H1 (cell line): ENCODE results near the gene IL6ST. TPM values are rescaled to one million over a fixed set of nuclear protein-coding genes. Genes with fewer than 3 reads are reported as not detected.

Source experiments
- CTCF ChIA-PET: fragments of 300-600 bp; sonication (Branson Sonifier 250); formaldehyde crosslinking; loops from one replicate; lab custom pipeline; 2021; ENCODE audit not compliant: partially characterized antibody; lab: Charles Lee
- POLR2A ChIA-PET: fragments of 300-600 bp; sonication (Branson Sonifier 250); formaldehyde crosslinking; loops from one replicate; lab custom pipeline; 2021; ENCODE audit warnings: inconsistent platforms; ENCODE audit not compliant: partially characterized antibody; lab: Charles Lee
- DNase-seq, 2 experiments: peaks; one replicate each; pipeline versions ENCODE4 v3.0.0 to v3.0.0-alpha.2; 2010 to 2022; ENCODE audit warnings: low spot score in 2 of 2, low read depth in 1 of 2, mixed read lengths in 1 of 2
- FAIRE-seq: peaks from 2 replicates; lab custom pipeline; 2011; peaks lifted over from hg19 to GRCh38; lab: Jason Lieb, UNC
- H2AFZ ChIP-seq: 2 replicates; pipeline ENCODE4 v1.8.1; 2012; ENCODE audit warnings: low read length, inconsistent platforms
- H2AK5ac ChIP-seq: 2 replicates; pipeline ENCODE4 v1.6.1; 2013; ENCODE audit warnings: low read depth, low read length
- H2BK120ac ChIP-seq: replicated peaks from 2 replicates; pipeline ENCODE3; 2013; ENCODE audit warnings: low read depth, low read length, inconsistent platforms
- H2BK12ac ChIP-seq: 2 replicates; pipeline ENCODE4 v1.6.1; 2013; ENCODE audit warnings: low read depth, low read length
- H2BK15ac ChIP-seq: 2 replicates; pipeline ENCODE4 v1.6.1; 2013; ENCODE audit warnings: low read length
- H2BK20ac ChIP-seq: 2 replicates; pipeline ENCODE4 v1.6.1; 2013; ENCODE audit warnings: low read length
- H2BK5ac ChIP-seq: 2 replicates; pipeline ENCODE4 v1.6.1; 2013; ENCODE audit warnings: low read depth, low read length
- H3K14ac ChIP-seq: 2 replicates; pipeline ENCODE4 v1.6.1; 2013; ENCODE audit warnings: inconsistent platforms; ENCODE audit not compliant: insufficient read length
- H3K18ac ChIP-seq: 2 replicates; pipeline ENCODE4 v1.6.1; 2013; ENCODE audit warnings: low read length; ENCODE audit errors: extremely low read depth
- H3K23ac ChIP-seq: 2 replicates; pipeline ENCODE4 v1.6.1; 2013; ENCODE audit warnings: inconsistent platforms; ENCODE audit not compliant: insufficient read length
- H3K23me2 ChIP-seq: 2 replicates; pipeline ENCODE4 v1.6.1; 2013; ENCODE audit warnings: low read depth, low read length
- H3K27ac ChIP-seq: 2 replicates; pipeline ENCODE4 v1.6.1; 2011; ENCODE audit warnings: low read depth, low read length, inconsistent platforms
- H3K27me3 ChIP-seq, 4 experiments: replicated peaks in 1 of 4; 1 replicate in 1 of 4; 2 replicates in 3 of 4; pipeline versions ENCODE4 v1.6.1 to v1.8.1; 2011 to 2013; ENCODE audit warnings: low read length in 3 of 4, mild to moderate bottlenecking in 3 of 4, inconsistent platforms in 2 of 4, mixed read lengths in 2 of 4, moderate library complexity in 1 of 4; ENCODE audit not compliant: control insufficient read depth in 3 of 4, insufficient read depth in 3 of 4; ENCODE audit errors: extremely low read depth in 1 of 4
- H3K36me3 ChIP-seq, 4 experiments: 2 replicates each; pipeline versions ENCODE4 v1.6.1 to v1.8.1; 2011 to 2013; ENCODE audit warnings: mild to moderate bottlenecking in 4 of 4, low read length in 3 of 4, moderate library complexity in 2 of 4, control low read depth in 1 of 4, inconsistent platforms in 1 of 4; ENCODE audit not compliant: insufficient read depth in 4 of 4, control insufficient read depth in 2 of 4
- H3K4ac ChIP-seq: replicated peaks from 2 replicates; pipeline ENCODE3; 2013; ENCODE audit warnings: low read length, low read depth, mixed read lengths, inconsistent platforms; ENCODE audit not compliant: insufficient read length
- H3K4me1 ChIP-seq, 4 experiments: replicated peaks in 1 of 4; 1 replicate in 1 of 4; 2 replicates in 3 of 4; pipeline versions ENCODE4 v1.6.1 to v1.8.1; 2011 to 2013; ENCODE audit warnings: low read length in 3 of 4, inconsistent platforms in 2 of 4, mixed read lengths in 1 of 4; ENCODE audit not compliant: insufficient read depth in 4 of 4, control insufficient read depth in 3 of 4
- H3K4me2 ChIP-seq, 2 experiments: 2 replicates each; pipeline versions ENCODE4 v1.6.1 to v1.8.1; 2011 to 2013; ENCODE audit warnings: low read depth in 2 of 2, low read length in 2 of 2, control low read depth in 1 of 2, inconsistent platforms in 1 of 2, mild to moderate bottlenecking in 1 of 2; ENCODE audit not compliant: insufficient read depth in 1 of 2
- H3K4me3 ChIP-seq, 4 experiments: fragments of 200-600, 300-600 bp in 1 of 4; sonication (generic), shearing (Covaris generic), sonication (Bioruptor Twin) in 1 of 4; 2 replicates each; pipeline versions ENCODE4 v1.5.1 to v1.8.1; 2011 to 2016; ENCODE audit warnings: low read length in 4 of 4, low read depth in 3 of 4, control low read depth in 2 of 4, inconsistent platforms in 2 of 4, mild to moderate bottlenecking in 2 of 4, mixed read lengths in 1 of 4, moderate library complexity in 1 of 4; ENCODE audit not compliant: insufficient read depth in 2 of 4; ENCODE audit errors: extremely low read depth in 1 of 4
- H3K56ac ChIP-seq: replicated peaks from 2 replicates; pipeline ENCODE3; 2013; ENCODE audit warnings: low read depth, mild to moderate bottlenecking, mixed read lengths, low read length, inconsistent platforms; ENCODE audit not compliant: insufficient read length
- H3K79me1 ChIP-seq: 2 replicates; pipeline ENCODE4 v1.6.1; 2013; ENCODE audit warnings: low read depth, low read length, control low read depth
- H3K79me2 ChIP-seq, 2 experiments: 2 replicates each; pipeline versions ENCODE4 v1.6.1 to v1.8.1; 2012 to 2013; ENCODE audit warnings: low read length in 2 of 2, mild to moderate bottlenecking in 2 of 2, inconsistent platforms in 1 of 2; ENCODE audit not compliant: insufficient read depth in 2 of 2, control insufficient read depth in 1 of 2
- H3K9ac ChIP-seq, 4 experiments: replicated peaks in 1 of 4; 1 replicate in 1 of 4; 2 replicates in 3 of 4; pipeline versions ENCODE4 v1.6.1 to v1.8.1; 2011 to 2013; ENCODE audit warnings: low read depth in 3 of 4, low read length in 3 of 4, control low read depth in 2 of 4, mild to moderate bottlenecking in 2 of 4, moderate library complexity in 2 of 4, inconsistent platforms in 1 of 4; ENCODE audit errors: extremely low read depth in 1 of 4
- H3K9me3 ChIP-seq, 2 experiments: 2 replicates each; pipeline versions ENCODE4 v1.6.1 to v1.8.1; 2012 to 2013; ENCODE audit warnings: mild to moderate bottlenecking in 2 of 2, moderate library complexity in 2 of 2, control low read depth in 1 of 2, inconsistent platforms in 1 of 2, low read depth in 1 of 2, low read length in 1 of 2, mixed read lengths in 1 of 2; ENCODE audit not compliant: insufficient read depth in 2 of 2
- H4K20me1 ChIP-seq, 2 experiments: replicated peaks in 1 of 2; 2 replicates each; pipeline versions ENCODE3 to v1.8.1; 2011 to 2013; ENCODE audit warnings: inconsistent platforms in 2 of 2, low read length in 2 of 2, mild to moderate bottlenecking in 1 of 2; ENCODE audit not compliant: insufficient read depth in 2 of 2, control insufficient read depth in 1 of 2
- H4K5ac ChIP-seq: 2 replicates; pipeline ENCODE4 v1.6.1; 2013; ENCODE audit warnings: low read length, low read depth, mixed read lengths, inconsistent platforms; ENCODE audit not compliant: insufficient read length
- H4K8ac ChIP-seq: 2 replicates; pipeline ENCODE4 v1.8.0; 2013; ENCODE audit warnings: mild to moderate bottlenecking, moderate library complexity, low read length, inconsistent platforms; ENCODE audit not compliant: insufficient read depth; ENCODE audit errors: extremely low read depth
- H4K91ac ChIP-seq: replicated peaks from 2 replicates; pipeline ENCODE3; 2013; ENCODE audit warnings: low read length, mixed read lengths, inconsistent platforms; ENCODE audit not compliant: insufficient read length
- CEBPB ChIP-seq: IDR thresholded peaks from 2 replicates; pipeline ENCODE4 v1.6.1; 2012; ENCODE audit warnings: low read depth, low read length
- RAD21 ChIP-seq, 2 experiments: IDR thresholded peaks in 1 of 2; conservative IDR thresholded peaks in 1 of 2; 2 replicates each; pipeline ENCODE4 v1.6.1; 2011; ENCODE audit warnings: low read depth in 2 of 2, low read length in 2 of 2, improper control_type of control experiment in 1 of 2, inconsistent platforms in 1 of 2, mild to moderate bottlenecking in 1 of 2, moderate library complexity in 1 of 2
- WGBS, 2 experiments: shearing (Covaris generic) in 1 of 2; methylation state at CpG; one replicate each; pipeline versions ENCODE4 v1.1.6 to v1.1.7; 2013 to 2015; ENCODE audit warnings: low lambda C conversion rate in 2 of 2, mixed read lengths in 2 of 2, inconsistent platforms in 1 of 2, low coverage in 1 of 2, missing lambda C conversion rate in 1 of 2; ENCODE audit not compliant: insufficient replicate concordance in 2 of 2, insufficient coverage in 1 of 2, insufficient read length in 1 of 2; ENCODE audit errors: extremely low coverage in 1 of 2, missing lambda C conversion rate in 1 of 2; 5-methylcytosine and 5-hydroxymethylcytosine counted together
- polyA plus RNA-seq, 7 experiments: library from polyadenylated mRNA; depleted of rRNA in 3 of 7; stranded (reverse) in 5 of 7; unstranded in 2 of 7; fragments of >200 nt in 5 of 7; fragments of 200-250 nt in 2 of 7; gene quantifications; 1 replicate in 5 of 7; 2 replicates in 1 of 7; 4 replicates in 1 of 7; pipeline versions ENCODE4 v1.2.1 to v1.2.3, GENCODE V29; 2011 to 2013; ENCODE audit warnings: missing spikeins in 2 of 7, mixed read lengths in 2 of 7
- total RNA-seq: library from RNA; stranded (reverse); fragmentation: NEBNext Ultra II Directional; extraction: Animal tissue kit (Norgen Biotek cat#: 25700); gene quantifications from 2 replicates; pipeline ENCODE4 v1.2.1, GENCODE V29; 2021

The IL6ST gene
- total and polyA plus RNA-seq, 2 of the 8 experiments (the other 6 are each of a cell fraction or from before 2014, with no cell fraction given): 1.4 to 11.1 TPM

GRCh38 chr5:55896663-55897062, 98.1 kb downstream of the IL6ST start:
- Histone ChIP-seq H2BK15ac (no peak overlapping the region), H3K56ac (no peak overlapping the region), H3K27me3 (no peaks in the 10 kb centered on the region), H3K9ac (no peak overlapping the region), H3K4me3 (no peak overlapping the region), H3K79me1 (no peaks in the 10 kb centered on the region), H3K4me1 (no peaks in the 10 kb centered on the region), H3K4ac (no peak overlapping the region), H3K4me2 (no peak overlapping the region), H3K9me3 (no peaks in the 10 kb centered on the region), H4K8ac (no peak overlapping the region), H3K27ac (no peak overlapping the region), H3K36me3 (no peaks in the 10 kb centered on the region), H2BK120ac (no peak overlapping the region), H2BK12ac (no peak overlapping the region), H3K79me2 (no peaks in the 10 kb centered on the region), H2AK5ac (no peak overlapping the region), H2BK5ac (no peak overlapping the region), H4K5ac (no peak overlapping the region), H3K18ac (no peak overlapping the region), H2AFZ (no peak overlapping the region), H3K23ac (no peak overlapping the region), H3K23me2 (no peaks in the 10 kb centered on the region), H4K20me1 (no peaks in the 10 kb centered on the region), H4K91ac (no peak overlapping the region), H2BK20ac (no peak overlapping the region), H3K14ac (no peak overlapping the region)
- CTCF ChIA-PET: no interaction called here
- POLR2A ChIA-PET: no interaction called here
- DNase-seq (no peak), FAIRE-seq (no peak)
- TF ChIP-seq CEBPB (0 out of 2 replicates have a peak, but pooled peaks have one; percentile 6), RAD21 (IDR thresholded peaks at IDR 0.05 in 1 of 2, conservative IDR thresholded peaks at IDR 0.05 in 1 of 2; ENCODE audit: low read depth in 2 of 2, low read length in 2 of 2) (no peak)
- 81% methylated on average over 2 of the region's 2 CpGs; no CpG with 5 or more reads in 1 of the 2 experiments for WGBS, 2 experiments
